ENCODE results near the gene SH3GL2. TPM values are rescaled to one million over a fixed set of nuclear protein-coding genes. Genes with fewer than 3 reads are reported as not detected.

The SH3GL2 gene
- total RNA-seq, 1 donor from 2014 or later, result 0.07 TPM

GRCh38 chr9:17658237-17658636, 79.4 kb downstream of the SH3GL2 start:
- no peak for TF ChIP-seq CTCF (IDR thresholded peaks at IDR 0.05)
- Mint-ChIP-seq H3K27me3 (ENCODE audit: low read depth) (peaks cover 19% of the 10 kb centered on the region), H3K4me3 (ENCODE audit: unreplicated experiment) (no peak overlapping the region), H3K4me1 (ENCODE audit: low read depth) (no peaks in the 10 kb centered on the region), H3K27ac (ENCODE audit: unreplicated experiment) (no peak overlapping the region), H3K9me3 (ENCODE audit: low read depth) (no peaks in the 10 kb centered on the region), H3K36me3 (ENCODE audit: low read depth) (no peaks in the 10 kb centered on the region)
- no peak for DNase-seq (ENCODE audit: low spot score)

GRCh38 chr9:17660158-17660557, 81.3 kb downstream of the SH3GL2 start:
- no peaks in the 10 kb centered on the region for H3K36me3 Mint-ChIP-seq (ENCODE audit: low read depth)
- no peak for TF ChIP-seq CTCF (IDR thresholded peaks at IDR 0.05)
- no peak for DNase-seq (ENCODE audit: low spot score)
- H3K27ac Mint-ChIP-seq (ENCODE audit: unreplicated experiment), result no peak overlapping the region
- H3K4me1 Mint-ChIP-seq (ENCODE audit: low read depth), result no peaks in the 10 kb centered on the region
- no peaks in the 10 kb centered on the region for H3K9me3 Mint-ChIP-seq (ENCODE audit: low read depth)
- H3K27me3 Mint-ChIP-seq (ENCODE audit: low read depth), result peaks cover 19% of the 10 kb centered on the region
- H3K4me3 Mint-ChIP-seq (ENCODE audit: unreplicated experiment), result no peak overlapping the region

- peaks cover 17% of the 10 kb centered on the region for H3K27me3 Mint-ChIP-seq (ENCODE audit: low read depth)
Observed at GRCh38 chr9:17665450-17665849, 86.6 kb downstream of the SH3GL2 start.

GRCh38 chr9:17669206-17669605, 90.3 kb downstream of the SH3GL2 start:
- TF ChIP-seq CTCF (IDR thresholded peaks at IDR 0.05), result no peak
- Mint-ChIP-seq H3K4me3 (ENCODE audit: unreplicated experiment) (no peak overlapping the region), H3K9me3 (ENCODE audit: low read depth) (no peaks in the 10 kb centered on the region), H3K4me1 (ENCODE audit: low read depth) (no peaks in the 10 kb centered on the region), H3K27ac (ENCODE audit: unreplicated experiment) (no peak overlapping the region), H3K27me3 (ENCODE audit: low read depth) (peaks cover 25% of the 10 kb centered on the region), H3K36me3 (ENCODE audit: low read depth) (no peaks in the 10 kb centered on the region)
- DNase-seq (ENCODE audit: low spot score), result no peak

More at GRCh38 chr9:17665450-17665849, 86.6 kb downstream of the SH3GL2 start:
- H3K9me3 Mint-ChIP-seq (ENCODE audit: low read depth), result no peaks in the 10 kb centered on the region
- H3K27ac Mint-ChIP-seq (ENCODE audit: unreplicated experiment), result no peak overlapping the region
- H3K4me1 Mint-ChIP-seq (ENCODE audit: low read depth), result no peaks in the 10 kb centered on the region
- H3K4me3 Mint-ChIP-seq (ENCODE audit: unreplicated experiment), result no peak overlapping the region
- no peak for DNase-seq (ENCODE audit: low spot score)
- no peak for TF ChIP-seq CTCF (IDR thresholded peaks at IDR 0.05)
- H3K36me3 Mint-ChIP-seq (ENCODE audit: low read depth), result no peaks in the 10 kb centered on the region

- DNase-seq (ENCODE audit: low spot score), result no peak
- H3K27ac Mint-ChIP-seq (ENCODE audit: unreplicated experiment), result no peak overlapping the region
- no peak overlapping the region for H3K4me3 Mint-ChIP-seq (ENCODE audit: unreplicated experiment)
- no peak for TF ChIP-seq CTCF (IDR thresholded peaks at IDR 0.05)
- H3K36me3 Mint-ChIP-seq (ENCODE audit: low read depth), result no peaks in the 10 kb centered on the region
- no peaks in the 10 kb centered on the region for H3K4me1 Mint-ChIP-seq (ENCODE audit: low read depth)
- peaks cover 11% of the 10 kb centered on the region for H3K9me3 Mint-ChIP-seq (ENCODE audit: low read depth)
- H3K27me3 Mint-ChIP-seq (ENCODE audit: low read depth), result peaks cover 2% of the 10 kb centered on the region
Observed at GRCh38 chr9:17682684-17683083, 103.8 kb downstream of the SH3GL2 start.
